ENCODE data around the gene PDK2. TPM values are rescaled to one million over a fixed set of nuclear protein-coding genes. Genes with fewer than 3 reads are reported as not detected.

PDK2 gene
- total RNA-seq, 1 donor from 2014 or later, result 14.5 TPM

DNA sequence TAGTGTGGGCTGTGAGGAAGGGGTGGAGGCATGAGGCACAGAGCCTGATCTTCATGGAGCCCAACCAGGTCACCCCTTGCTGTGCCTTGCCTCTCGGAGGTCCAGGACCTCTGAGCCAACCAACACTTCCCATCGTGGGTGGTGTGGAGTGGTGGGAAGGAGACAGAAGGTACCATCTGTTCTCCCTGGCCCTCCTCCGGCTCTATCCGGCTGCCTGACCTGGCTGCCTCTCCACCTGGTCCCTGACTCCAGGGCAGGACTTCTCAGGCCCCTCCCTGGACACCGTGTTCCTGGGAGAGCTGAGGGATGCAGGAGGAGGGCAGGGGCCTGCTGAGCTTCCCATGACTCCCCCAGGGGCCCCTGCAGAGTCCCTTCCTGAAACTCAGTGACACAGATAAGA, 3.9 kb downstream of the PDK2 start:
- TF ChIP-seq, protein P1, sequence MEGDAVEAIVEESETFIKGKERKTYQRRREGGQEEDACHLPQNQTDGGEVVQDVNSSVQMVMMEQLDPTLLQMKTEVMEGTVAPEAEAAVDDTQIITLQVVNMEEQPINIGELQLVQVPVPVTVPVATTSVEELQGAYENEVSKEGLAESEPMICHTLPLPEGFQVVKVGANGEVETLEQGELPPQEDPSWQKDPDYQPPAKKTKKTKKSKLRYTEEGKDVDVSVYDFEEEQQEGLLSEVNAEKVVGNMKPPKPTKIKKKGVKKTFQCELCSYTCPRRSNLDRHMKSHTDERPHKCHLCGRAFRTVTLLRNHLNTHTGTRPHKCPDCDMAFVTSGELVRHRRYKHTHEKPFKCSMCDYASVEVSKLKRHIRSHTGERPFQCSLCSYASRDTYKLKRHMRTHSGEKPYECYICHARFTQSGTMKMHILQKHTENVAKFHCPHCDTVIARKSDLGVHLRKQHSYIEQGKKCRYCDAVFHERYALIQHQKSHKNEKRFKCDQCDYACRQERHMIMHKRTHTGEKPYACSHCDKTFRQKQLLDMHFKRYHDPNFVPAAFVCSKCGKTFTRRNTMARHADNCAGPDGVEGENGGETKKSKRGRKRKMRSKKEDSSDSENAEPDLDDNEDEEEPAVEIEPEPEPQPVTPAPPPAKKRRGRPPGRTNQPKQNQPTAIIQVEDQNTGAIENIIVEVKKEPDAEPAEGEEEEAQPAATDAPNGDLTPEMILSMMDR (IDR thresholded peaks at IDR 0.05; ENCODE audit: insufficient read depth, low read length, poor library complexity, severe bottlenecking), result no peak
- H3K27me3 ChIP-seq (ENCODE audit: control insufficient read depth, insufficient read depth, low read length), result no peaks in the 10 kb centered on the region
- DNase-seq (ENCODE audit: low read depth), result no peak

DNA sequence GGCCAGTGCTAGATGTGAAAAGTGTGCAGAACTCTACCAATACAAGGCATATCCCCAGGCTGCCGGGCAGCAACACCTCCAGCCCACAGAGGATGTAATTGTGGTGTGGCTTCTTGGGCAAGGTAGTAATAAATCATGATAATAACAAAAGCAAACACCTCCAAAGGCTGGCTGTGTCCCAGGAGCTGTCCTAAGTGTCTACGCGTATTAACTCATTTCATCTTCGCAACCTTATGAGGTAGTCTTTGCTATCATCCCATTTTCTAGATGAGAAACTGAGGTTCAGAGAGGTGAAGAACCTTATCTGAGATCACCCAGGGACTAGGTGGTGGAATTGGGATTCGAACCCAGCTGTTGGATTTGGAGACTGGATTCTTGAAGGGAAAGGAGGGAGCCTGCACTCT, 5.3 kb downstream of the PDK2 start:
- TF ChIP-seq, protein P1 (IDR thresholded peaks at IDR 0.05; ENCODE audit: insufficient read depth, low read length, poor library complexity, severe bottlenecking), result no peak
- no peak for DNase-seq (ENCODE audit: low read depth)

More for the DNA sequence above, 3.9 kb downstream of the PDK2 start:
- Histone ChIP-seq H3K4me3 (ENCODE audit: low read depth, low read length) (no peak overlapping the region), H3K36me3 (ENCODE audit: control insufficient read depth, insufficient read depth, low read length) (no peaks in the 10 kb centered on the region)

DNA sequence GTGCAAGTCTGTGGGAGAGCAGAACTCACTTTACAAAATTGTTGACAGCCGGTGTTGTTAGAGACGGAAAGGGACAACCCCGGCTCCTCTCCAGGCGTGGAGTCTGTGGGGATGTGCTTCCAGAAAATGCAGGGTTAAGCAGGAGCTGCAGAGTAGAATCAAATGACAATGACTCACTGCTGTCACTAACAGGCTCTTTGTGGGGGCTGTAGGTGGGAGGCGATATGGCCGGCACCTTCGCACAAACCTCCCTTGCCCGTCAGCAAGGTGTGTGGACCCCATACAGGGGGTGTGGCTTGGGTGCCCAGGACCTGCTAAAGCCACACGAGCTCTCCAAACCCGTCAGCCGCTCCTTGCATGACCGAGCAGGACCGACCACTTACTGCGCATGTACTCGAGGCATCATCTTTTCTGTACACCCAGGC, 5.8 kb downstream of the PDK2 start:
- no peak for DNase-seq (ENCODE audit: low read depth)
- TF ChIP-seq, protein P1 (IDR thresholded peaks at IDR 0.05; ENCODE audit: insufficient read depth, low read length, poor library complexity, severe bottlenecking), result no peak
- no peaks in the 10 kb centered on the region for H3K27me3 ChIP-seq (ENCODE audit: control insufficient read depth, insufficient read depth, low read length)
- H3K36me3 ChIP-seq (ENCODE audit: control insufficient read depth, insufficient read depth, low read length), result no peaks in the 10 kb centered on the region
- H3K4me3 ChIP-seq (ENCODE audit: low read depth, low read length), result no peak overlapping the region

More for the DNA sequence above, 5.3 kb downstream of the PDK2 start:
- H3K4me3 ChIP-seq (ENCODE audit: low read depth, low read length), result no peak overlapping the region
- H3K36me3 ChIP-seq (ENCODE audit: control insufficient read depth, insufficient read depth, low read length), result no peaks in the 10 kb centered on the region
- no peaks in the 10 kb centered on the region for H3K27me3 ChIP-seq (ENCODE audit: control insufficient read depth, insufficient read depth, low read length)

DNA sequence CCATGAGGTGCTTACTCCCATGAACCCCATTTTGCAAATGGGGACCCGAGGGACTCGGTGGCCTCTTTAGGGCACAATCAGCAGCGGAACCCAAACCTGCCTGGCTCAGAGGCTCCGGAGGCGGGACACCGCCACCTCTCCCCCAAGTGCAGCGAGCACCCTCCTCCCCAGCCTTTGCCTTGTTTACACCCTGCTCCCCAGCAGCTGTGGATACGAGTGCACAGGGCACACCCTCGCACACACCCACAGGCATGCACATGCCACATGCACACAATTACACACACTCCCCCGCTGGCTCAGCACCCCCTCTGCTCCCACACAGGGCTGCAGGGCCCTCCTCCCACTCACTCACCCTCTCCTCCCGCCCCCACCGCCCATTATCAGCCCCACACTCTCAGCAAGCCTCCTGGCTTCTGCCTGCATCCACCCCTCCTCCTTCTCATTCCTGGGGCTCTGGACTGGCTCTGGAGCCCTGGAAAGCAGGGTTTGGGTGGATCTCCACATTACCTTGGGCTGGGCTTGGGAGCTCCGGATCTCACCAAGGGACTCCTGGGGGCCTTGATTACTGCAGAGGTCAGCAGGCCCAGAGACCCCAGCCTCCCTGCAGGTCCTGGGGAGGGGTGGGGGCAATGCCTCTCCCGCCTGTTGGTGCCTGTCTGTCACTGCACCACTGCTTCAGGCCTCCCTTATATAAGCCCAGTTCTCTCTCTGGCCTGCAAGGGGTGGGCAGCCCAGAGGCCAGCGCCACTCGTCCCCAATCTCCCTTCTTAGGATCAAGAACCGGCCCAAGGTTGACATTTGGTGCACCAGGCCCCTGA, 6.4 kb downstream of the PDK2 start:
- Histone ChIP-seq H3K36me3 (ENCODE audit: control insufficient read depth, insufficient read depth, low read length) (peaks cover under 1% of the 10 kb centered on the region), H3K27me3 (ENCODE audit: control insufficient read depth, insufficient read depth, low read length) (no peaks in the 10 kb centered on the region), H3K4me3 (ENCODE audit: low read depth, low read length) (no peak overlapping the region)
- TF ChIP-seq, protein P1 (IDR thresholded peaks at IDR 0.05; ENCODE audit: insufficient read depth, low read length, poor library complexity, severe bottlenecking), result no peak
- DNase-seq (ENCODE audit: low read depth), result no peak

DNA sequence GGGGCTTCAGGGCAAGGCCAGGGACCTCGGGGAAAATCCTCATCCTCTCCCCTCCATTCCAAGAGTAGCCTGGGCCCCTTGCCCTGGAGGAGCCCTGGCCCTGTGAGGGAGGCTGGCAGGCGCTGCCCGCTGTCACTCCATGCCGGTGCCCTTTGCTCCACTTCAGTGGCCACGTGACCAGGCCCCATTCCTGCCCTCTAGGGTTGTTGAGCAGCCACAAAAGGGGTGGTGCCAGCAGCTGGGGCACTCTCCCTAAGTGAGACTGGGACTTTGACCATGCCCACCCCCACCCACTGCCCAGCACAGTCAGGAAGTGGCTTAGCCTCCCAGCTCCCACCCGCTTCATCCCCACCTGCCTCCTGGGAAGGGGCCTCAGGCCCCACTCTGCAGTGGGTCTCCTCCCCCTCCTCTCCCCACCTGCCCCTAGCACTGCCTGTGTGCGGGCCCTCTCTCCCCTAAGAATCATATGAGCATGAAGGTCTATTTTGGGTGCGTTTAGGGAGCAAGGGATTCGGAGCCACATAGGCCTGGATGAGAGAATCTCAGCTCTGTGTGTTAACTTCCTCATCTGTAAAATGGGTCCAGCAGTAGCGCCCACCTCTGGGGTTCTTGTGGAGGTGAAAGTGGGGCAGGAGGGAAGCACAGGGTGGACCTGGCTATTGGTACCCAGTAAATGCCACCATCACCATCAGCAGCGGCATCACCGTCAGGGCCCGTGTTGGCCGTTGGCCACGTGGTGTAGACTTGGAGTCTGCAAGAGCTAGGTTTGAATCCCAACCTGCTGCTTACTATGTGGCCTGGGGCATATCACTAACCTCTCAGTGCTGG, 7.2 kb downstream of the PDK2 start:
- no peak overlapping the region for H3K4me3 ChIP-seq (ENCODE audit: low read depth, low read length)
- no peak for DNase-seq (ENCODE audit: low read depth)
- peaks cover 2% of the 10 kb centered on the region for H3K36me3 ChIP-seq (ENCODE audit: control insufficient read depth, insufficient read depth, low read length)
- H3K27me3 ChIP-seq (ENCODE audit: control insufficient read depth, insufficient read depth, low read length), result no peaks in the 10 kb centered on the region
- TF ChIP-seq, protein P1 (IDR thresholded peaks at IDR 0.05; ENCODE audit: insufficient read depth, low read length, poor library complexity, severe bottlenecking), result no peak

All from kidney epithelial cell (primary cell).